Brain microvascular endothelial cell (primary cell): ENCODE data around the gene MISP.
"Not testable (repeated sequence)": the region's sequence is repeated elsewhere in the genome, so short reads cannot be mapped to it uniquely, and the experiment has no call there.

Experiments
- DNase-seq: peaks from one replicate; pipeline ENCODE4 v3.0.0-alpha.2; 2020
- H3K27ac ChIP-seq: fragments of 250-450 bp; sonication (Bioruptor Pico); 2 replicates; pipeline ENCODE4 v1.5.1; 2020; ENCODE audit warnings: mild to moderate bottlenecking, moderate library complexity
- H3K27me3 ChIP-seq: fragments of 250-450 bp; sonication (Bioruptor Pico); replicated peaks from 2 replicates; pipeline ENCODE4 v1.5.1; 2020; ENCODE audit warnings: mild to moderate bottlenecking
- H3K36me3 ChIP-seq: fragments of 250-450 bp; sonication (Bioruptor Pico); replicated peaks from 2 replicates; pipeline ENCODE4 v1.5.1; 2020; ENCODE audit warnings: mild to moderate bottlenecking
- H3K4me3 ChIP-seq: 2 replicates; pipeline ENCODE4 v1.5.1; 2011; ENCODE audit warnings: low read depth, mild to moderate bottlenecking, control low read depth, low read length, moderate library complexity
- in situ Hi-C: cut with HindIII; loops from 2 replicates; pipeline ENCODE4 v1.10.0; 2017; ENCODE audit warnings: low sequenced_read_pairs, low pct_ligation_motif_present
- TF ChIP-seq, protein P1 (sequence below): IDR thresholded peaks from 2 replicates; pipeline ENCODE4 v1.5.1; 2011; ENCODE audit warnings: low read depth, mild to moderate bottlenecking, moderate library complexity, low read length, control low read depth, inconsistent platforms; ENCODE audit errors: missing control alignments

The MISP gene

DNA sequence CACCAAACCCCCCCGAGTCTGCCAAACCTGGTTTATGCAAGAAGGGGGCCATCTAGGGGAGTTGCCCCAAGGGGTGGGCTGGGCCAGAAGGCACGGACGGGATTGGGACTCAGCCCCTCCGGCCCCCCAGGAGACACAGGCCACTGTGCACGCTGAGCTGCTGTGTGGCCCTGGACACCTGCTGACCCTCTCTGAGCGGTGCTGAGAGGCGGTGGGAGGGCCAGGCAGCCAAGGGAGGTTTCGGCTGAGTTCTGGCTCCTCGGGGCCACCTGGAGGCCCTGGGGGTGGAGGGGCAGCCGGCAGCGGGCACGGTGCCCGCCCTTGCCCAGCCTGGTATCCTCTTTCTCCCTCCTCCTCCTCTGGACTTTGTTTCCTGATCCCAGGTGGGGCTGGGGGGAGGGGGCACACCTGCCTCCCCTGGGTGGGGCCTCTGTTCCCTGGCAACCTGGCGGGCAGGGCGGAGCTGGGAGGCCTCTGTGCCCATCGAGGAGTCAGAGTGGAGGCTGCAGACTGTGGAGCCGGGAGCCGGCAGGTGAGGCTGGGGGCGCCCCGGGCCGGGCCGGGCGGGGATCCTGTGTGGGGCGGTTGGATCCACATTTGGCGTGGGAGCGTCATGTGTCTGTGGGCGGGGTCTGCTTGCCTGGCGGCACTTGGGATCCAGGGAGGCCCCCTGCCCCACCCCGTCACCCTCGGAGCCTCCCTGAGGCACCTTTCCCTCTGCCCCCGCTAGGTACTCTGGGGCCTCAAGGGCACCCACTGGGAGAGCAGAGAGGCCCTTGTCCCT is at the start of gene MISP:
MISP (plus strand) TSS at position 473 of the 784 bp plus-strand sequence. CDS start 5,835 bp downstream, outside the sequence.
- TF ChIP-seq, protein P1, sequence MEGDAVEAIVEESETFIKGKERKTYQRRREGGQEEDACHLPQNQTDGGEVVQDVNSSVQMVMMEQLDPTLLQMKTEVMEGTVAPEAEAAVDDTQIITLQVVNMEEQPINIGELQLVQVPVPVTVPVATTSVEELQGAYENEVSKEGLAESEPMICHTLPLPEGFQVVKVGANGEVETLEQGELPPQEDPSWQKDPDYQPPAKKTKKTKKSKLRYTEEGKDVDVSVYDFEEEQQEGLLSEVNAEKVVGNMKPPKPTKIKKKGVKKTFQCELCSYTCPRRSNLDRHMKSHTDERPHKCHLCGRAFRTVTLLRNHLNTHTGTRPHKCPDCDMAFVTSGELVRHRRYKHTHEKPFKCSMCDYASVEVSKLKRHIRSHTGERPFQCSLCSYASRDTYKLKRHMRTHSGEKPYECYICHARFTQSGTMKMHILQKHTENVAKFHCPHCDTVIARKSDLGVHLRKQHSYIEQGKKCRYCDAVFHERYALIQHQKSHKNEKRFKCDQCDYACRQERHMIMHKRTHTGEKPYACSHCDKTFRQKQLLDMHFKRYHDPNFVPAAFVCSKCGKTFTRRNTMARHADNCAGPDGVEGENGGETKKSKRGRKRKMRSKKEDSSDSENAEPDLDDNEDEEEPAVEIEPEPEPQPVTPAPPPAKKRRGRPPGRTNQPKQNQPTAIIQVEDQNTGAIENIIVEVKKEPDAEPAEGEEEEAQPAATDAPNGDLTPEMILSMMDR: no peak
- Histone ChIP-seq H3K27ac (peak within 1 kb of the TSS; percentile 97), H3K27me3 (no peaks in the 10 kb centered on the region), H3K4me3 (no peak within 1 kb of the TSS), H3K36me3 (no peaks in the 10 kb centered on the region)
- DNase-seq: no peak
- in situ Hi-C loops: no loop called here

- H3K4me3 ChIP-seq, in situ Hi-C loops, H3K27ac ChIP-seq, H3K36me3 ChIP-seq, H3K27me3 ChIP-seq, DNase-seq: not testable (repeated sequence)
These were observed 48.1 kb upstream of the MISP start for GRCh38 chr19:702847-703246.

GRCh38 chr19:703329-703650 is 47.6 kb upstream of the MISP start:
- Histone ChIP-seq H3K36me3 (no peaks in the 10 kb centered on the region), H3K4me3 (no peak overlapping the region), H3K27ac (no peak overlapping the region), H3K27me3 (no peaks in the 10 kb centered on the region)
- in situ Hi-C loops: no loop called here
- DNase-seq: no peak
- TF ChIP-seq, protein P1: no peak

DNA sequence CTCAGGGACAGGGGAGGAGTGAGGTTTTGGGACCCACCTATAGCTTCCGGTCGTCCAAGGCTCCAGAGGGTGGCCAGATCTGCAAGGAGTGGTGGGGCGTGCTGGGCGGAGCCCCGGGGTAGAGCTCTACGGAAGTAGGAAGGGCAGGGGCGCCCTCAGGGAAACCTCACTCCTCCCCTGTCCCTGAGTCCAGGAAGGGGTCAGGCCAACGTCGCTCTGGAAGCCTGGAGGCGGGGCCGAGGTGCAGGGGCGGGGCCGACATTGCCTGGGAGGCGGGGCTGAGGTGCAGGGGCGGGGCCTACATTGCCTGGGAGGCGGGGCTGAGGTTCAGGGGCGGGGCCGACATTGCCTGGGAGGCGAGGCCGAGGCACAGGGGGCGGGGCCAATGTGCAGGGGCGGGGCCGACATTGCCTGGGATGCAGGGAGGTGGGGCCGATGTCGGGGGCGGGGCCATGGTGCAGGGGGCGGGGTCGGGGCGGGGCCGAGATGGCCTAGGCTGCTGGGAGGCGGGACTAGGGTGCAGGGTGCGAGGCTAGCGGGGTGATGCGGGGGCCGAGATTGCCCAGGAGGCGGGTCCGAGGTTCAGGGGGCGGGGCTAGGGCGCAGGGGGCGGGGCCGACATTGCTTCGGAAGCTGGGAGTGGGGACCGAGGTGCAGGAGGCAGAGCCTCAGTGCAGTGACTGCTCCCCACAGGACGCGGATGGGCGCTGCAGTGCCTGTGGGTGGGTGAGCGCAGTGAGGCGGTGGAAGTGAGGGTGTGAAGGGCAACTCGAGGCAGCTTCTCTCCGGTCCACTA is 47.1 kb upstream of the MISP start:
- DNase-seq: peak; percentile 41
- Histone ChIP-seq H3K27ac (no peak overlapping the region), H3K4me3 (no peak overlapping the region), H3K27me3 (no peaks in the 10 kb centered on the region), H3K36me3 (no peaks in the 10 kb centered on the region)
- in situ Hi-C loops: no loop called here
- TF ChIP-seq, protein P1: no peak

DNA sequence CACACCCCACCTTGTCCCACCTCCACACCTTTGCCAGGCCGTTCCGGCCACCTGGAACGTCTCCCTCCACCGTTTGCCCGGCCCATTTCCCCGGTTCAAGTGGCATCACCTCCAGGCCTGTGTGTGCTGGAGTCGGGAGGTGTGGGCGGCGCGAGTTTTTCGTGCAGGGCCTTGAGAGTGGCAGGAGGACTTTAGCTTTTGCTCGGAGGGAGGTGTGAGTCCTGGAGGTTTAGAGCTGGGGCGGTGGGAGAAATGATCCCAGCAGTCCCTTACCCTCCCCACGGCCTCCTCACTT is 46.5 kb upstream of the MISP start:
- Histone ChIP-seq H3K27me3 (peaks cover 3% of the 10 kb centered on the region), H3K36me3 (no peaks in the 10 kb centered on the region), H3K27ac (no peak overlapping the region), H3K4me3 (no peak overlapping the region)
- TF ChIP-seq, protein P1: no peak
- in situ Hi-C loops: no loop called here
- DNase-seq: no peak
